Measurements from ENCODE around the gene DSC3.

The DSC3 gene

GRCh38 chr18:30969670-30970170 lies 72.8 kb downstream of the DSC3 start:
- no peak for FAIRE-seq

DNA sequence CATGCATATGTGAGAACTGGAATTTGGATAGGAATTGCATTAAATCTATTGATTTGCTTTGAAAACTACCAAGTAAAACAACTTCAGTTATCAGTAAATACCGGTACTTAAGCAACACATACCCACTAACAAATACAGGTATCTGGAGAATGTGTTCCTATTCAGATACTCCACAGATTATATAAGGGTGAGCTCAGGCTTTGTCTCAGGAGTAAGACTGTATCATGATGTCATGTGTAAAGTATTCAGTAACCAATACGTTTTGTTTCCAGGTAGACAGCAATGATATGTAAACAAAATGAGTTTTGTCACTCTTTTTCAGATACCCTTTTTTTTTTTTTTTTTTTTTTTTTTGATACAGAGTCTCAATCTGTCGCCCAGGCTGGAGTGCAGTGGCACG lies 74.8 kb downstream of the DSC3 start:
- FAIRE-seq = no peak

DNA sequence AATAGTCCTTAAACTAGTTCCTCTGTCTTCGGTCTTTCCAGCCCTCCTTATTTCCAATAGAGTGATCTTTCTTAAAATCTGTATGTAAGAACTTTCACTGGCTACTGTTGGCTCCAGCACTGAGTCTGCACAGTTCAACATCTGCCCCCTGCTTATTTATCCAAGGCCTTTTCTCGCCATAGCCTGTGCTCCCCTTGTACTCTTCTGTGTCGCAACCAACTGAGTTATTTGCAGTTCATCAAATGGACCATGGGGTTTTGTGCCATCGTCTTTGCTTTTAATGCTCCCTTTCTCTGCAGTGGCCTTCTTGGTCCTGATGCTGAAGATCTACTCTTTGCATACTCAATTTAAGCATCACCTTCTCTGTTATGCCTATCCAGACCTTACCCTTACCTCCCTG lies 77.3 kb downstream of the DSC3 start:
- no peak for FAIRE-seq

DNA sequence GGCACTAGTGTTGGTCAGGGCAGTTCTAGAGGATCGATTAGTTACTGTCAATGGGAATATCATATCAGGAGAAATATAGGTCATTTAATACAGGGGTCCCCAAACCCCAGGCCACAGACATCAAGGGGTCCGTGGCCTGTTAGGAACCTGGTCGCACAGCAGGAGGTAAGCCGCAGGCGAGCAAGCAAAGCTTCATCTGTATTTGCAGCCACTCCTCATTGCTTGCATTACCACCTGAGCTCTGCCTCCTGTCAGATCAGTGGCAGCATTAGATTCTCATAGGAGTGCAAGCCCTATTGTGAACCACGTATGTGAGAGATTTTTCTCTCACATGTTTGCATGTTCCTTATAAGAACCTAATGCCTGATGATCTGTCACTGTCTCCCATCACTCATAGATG lies 81.9 kb downstream of the DSC3 start:
- FAIRE-seq = no peak

GRCh38 chr18:30957066-30957465 lies 85.5 kb downstream of the DSC3 start:
- FAIRE-seq = no peak

DNA sequence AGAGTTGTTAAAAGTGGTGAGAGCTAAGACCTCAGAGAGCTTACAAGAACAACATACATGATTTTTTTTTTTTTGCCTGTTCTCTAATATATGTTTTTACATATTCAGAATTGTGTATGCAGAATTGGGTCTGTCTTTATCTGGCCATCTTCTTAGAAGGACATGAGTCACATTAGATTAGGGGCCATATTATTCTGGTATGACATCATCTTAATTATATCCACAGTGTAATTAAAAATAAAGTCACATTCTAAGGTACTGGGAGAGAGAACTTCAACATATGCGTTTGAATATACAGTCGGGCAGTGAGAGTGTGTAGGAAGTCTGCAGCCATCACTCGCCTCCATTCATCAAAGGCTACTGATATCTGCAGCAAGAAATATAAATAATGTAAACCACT lies 88.3 kb downstream of the DSC3 start:
- FAIRE-seq = no peak

- no peak for FAIRE-seq
Measured at GRCh38 chr18:30945761-30946160, 96.8 kb downstream of the DSC3 start.

- no peak for FAIRE-seq
Measured at GRCh38 chr18:30944773-30945417, 97.6 kb downstream of the DSC3 start.

GRCh38 chr18:30940952-30941539 lies 101.5 kb downstream of the DSC3 start:
- no peak for FAIRE-seq
